SH-SY5Y (cell line): ENCODE measurements around the gene TMEM50B.

ENCODE experiments used
- GATA2 ChIP-seq: IDR thresholded peaks from 2 replicates; pipeline ENCODE4 v1.6.1; 2011; ENCODE audit warnings: mild to moderate bottlenecking, low read depth, low read length
- GATA3 ChIP-seq: IDR thresholded peaks from 2 replicates; pipeline ENCODE4 v1.6.1; 2011; ENCODE audit warnings: low read depth, mild to moderate bottlenecking, low read length, moderate library complexity

- TF ChIP-seq GATA2 (no peak), GATA3 (no peak)
These were observed 16.6 kb upstream of the TMEM50B start for GRCh38 chr21:33496345-33496744.
